ENCODE data around the gene SLC7A5. TPM values are rescaled to one million over a fixed set of nuclear protein-coding genes. Genes with fewer than 3 reads are reported as not detected.
A peak's percentile ranks its signal among the peaks of the same experiment; 100 is the strongest.
"Not testable (repeated sequence)": the region's sequence is repeated elsewhere in the genome, so short reads cannot be mapped to it uniquely, and the experiment has no call there.

SLC7A5 gene
- total RNA-seq, 2 experiments from 2014 or later: 140 to 283 TPM

GRCh38 chr16:87865902-87866555 lies 3.3 kb downstream of the SLC7A5 start:
- H3K9me3 ChIP-seq (ENCODE audit: low read length); BruUV-seq (replicated peaks); intact Hi-C loops (cut with micrococcal nuclease; ENCODE audit: unreplicated experiment); H3K27ac ChIP-seq (ENCODE audit: low read depth, low read length, poor library complexity, severe bottlenecking); H2AFZ ChIP-seq (ENCODE audit: low read length); H3K9me2 ChIP-seq (ENCODE audit: insufficient read depth, low read length); DNase-seq (ENCODE audit: low spot score): not testable (repeated sequence)
- peaks cover 82% of the 10 kb centered on the region for H3K79me2 ChIP-seq (ENCODE audit: insufficient read depth, low read depth, low read length)
- peaks cover 56% of the 10 kb centered on the region for H3K4me1 ChIP-seq (ENCODE audit: insufficient read depth, low read length, poor library complexity, severe bottlenecking)
- H3K36me3 ChIP-seq (ENCODE audit: insufficient read depth, low read length): peaks cover 72% of the 10 kb centered on the region
- peaks cover 26% of the 10 kb centered on the region for H4K20me1 ChIP-seq (ENCODE audit: insufficient read depth, low read length)
- POLR2A ChIA-PET: interaction anchor here (0.8 to 2.4 kb wide), 9 partner anchors 10 to 87 kb away, joined by 3 to 11 read pairs (median 5); no protein-coding TSS in a partner anchor
- peak overlapping the region; percentile 75 for H3K4me2 ChIP-seq (ENCODE audit: low read length)
- peak overlapping the region; percentile 99 for H3K4me3 ChIP-seq (ENCODE audit: low read depth, low read length, poor library complexity, severe bottlenecking)
- CTCF ChIA-PET (ENCODE audit: unreplicated experiment): interaction anchor here (1.0 to 1.7 kb wide), 3 partner anchors 16 to 87 kb away, joined by 4 read pairs; no protein-coding TSS in a partner anchor

- Histone ChIP-seq H3K9me2 (ENCODE audit: insufficient read depth, low read length) (no peaks in the 10 kb centered on the region), H3K36me3 (ENCODE audit: insufficient read depth, low read length) (peaks cover 87% of the 10 kb centered on the region), H3K27ac (ENCODE audit: low read depth, low read length, poor library complexity, severe bottlenecking) (peak overlapping the region; percentile 5), H3K4me1 (ENCODE audit: insufficient read depth, low read length, poor library complexity, severe bottlenecking) (peaks cover 56% of the 10 kb centered on the region), H3K4me3 (ENCODE audit: low read depth, low read length, poor library complexity, severe bottlenecking) (peak overlapping the region; percentile 99), H2AFZ (ENCODE audit: low read length) (no peak overlapping the region), H3K4me2 (ENCODE audit: low read length) (peak overlapping the region; percentile 75), H4K20me1 (ENCODE audit: insufficient read depth, low read length) (peaks cover 33% of the 10 kb centered on the region), H3K9me3 (ENCODE audit: low read length) (no peaks in the 10 kb centered on the region), H3K79me2 (ENCODE audit: insufficient read depth, low read depth, low read length) (peaks cover 98% of the 10 kb centered on the region)
- intact Hi-C loops (cut with micrococcal nuclease; ENCODE audit: unreplicated experiment): no loop called here
- DNase-seq (ENCODE audit: low spot score): no peak
- ChIA-PET CTCF (ENCODE audit: unreplicated experiment) (interaction anchor here (0.6 to 1.3 kb wide), 2 partner anchors 84 to 164 kb away, joined by 4 read pairs; no protein-coding TSS in a partner anchor), POLR2A (interaction anchor here (0.8 to 2.4 kb wide), 6 partner anchors 8 to 85 kb away, joined by 3 to 11 read pairs (median 6); no protein-coding TSS in a partner anchor)
- no TSS peak for BruUV-seq (replicated peaks)
- TF ChIP-seq CTCF (conservative IDR thresholded peaks at IDR 0.05; ENCODE audit: low read length): no peak
- TF ChIP-seq EZH2phosphoT487 (IDR thresholded peaks at IDR 0.05; ENCODE audit: borderline replicate concordance, low read depth, low read length): no peak
These were observed 4.8 kb downstream of the SLC7A5 start for GRCh38 chr16:87864331-87864989.

GRCh38 chr16:87863327-87863635 lies 6.0 kb downstream of the SLC7A5 start:
- BruUV-seq (replicated peaks); CTCF ChIA-PET (ENCODE audit: unreplicated experiment); intact Hi-C loops (cut with micrococcal nuclease; ENCODE audit: unreplicated experiment); POLR2A ChIA-PET; H3K9me2 ChIP-seq (ENCODE audit: insufficient read depth, low read length); DNase-seq (ENCODE audit: low spot score); H3K9me3 ChIP-seq (ENCODE audit: low read length); H3K27ac ChIP-seq (ENCODE audit: low read depth, low read length, poor library complexity, severe bottlenecking); H2AFZ ChIP-seq (ENCODE audit: low read length): not testable (repeated sequence)
- Histone ChIP-seq H3K4me2 (ENCODE audit: low read length) (peak overlapping the region; percentile 72), H4K20me1 (ENCODE audit: insufficient read depth, low read length) (peaks cover 30% of the 10 kb centered on the region), H3K36me3 (ENCODE audit: insufficient read depth, low read length) (peaks cover 94% of the 10 kb centered on the region), H3K79me2 (ENCODE audit: insufficient read depth, low read depth, low read length) (peaks cover 100% of the 10 kb centered on the region), H3K4me3 (ENCODE audit: low read depth, low read length, poor library complexity, severe bottlenecking) (peak overlapping the region; percentile 99), H3K4me1 (ENCODE audit: insufficient read depth, low read length, poor library complexity, severe bottlenecking) (peaks cover 67% of the 10 kb centered on the region)

- H3K9me2 ChIP-seq (ENCODE audit: insufficient read depth, low read length); intact Hi-C loops (cut with micrococcal nuclease; ENCODE audit: unreplicated experiment); H2AFZ ChIP-seq (ENCODE audit: low read length); CTCF ChIA-PET (ENCODE audit: unreplicated experiment); DNase-seq (ENCODE audit: low spot score); BruUV-seq (replicated peaks); H3K9me3 ChIP-seq (ENCODE audit: low read length): not testable (repeated sequence)
- Histone ChIP-seq H4K20me1 (ENCODE audit: insufficient read depth, low read length) (peaks cover 26% of the 10 kb centered on the region), H3K36me3 (ENCODE audit: insufficient read depth, low read length) (peaks cover 94% of the 10 kb centered on the region), H3K4me2 (ENCODE audit: low read length) (peak overlapping the region; percentile 72), H3K79me2 (ENCODE audit: insufficient read depth, low read depth, low read length) (peaks cover 100% of the 10 kb centered on the region), H3K27ac (ENCODE audit: low read depth, low read length, poor library complexity, severe bottlenecking) (peak overlapping the region; percentile 41), H3K4me1 (ENCODE audit: insufficient read depth, low read length, poor library complexity, severe bottlenecking) (peaks cover 73% of the 10 kb centered on the region), H3K4me3 (ENCODE audit: low read depth, low read length, poor library complexity, severe bottlenecking) (peak overlapping the region; percentile 99)
- POLR2A ChIA-PET: interaction anchor here (0.6 kb wide), 1 partner anchor 70 kb away, joined by 3 read pairs; no protein-coding TSS in a partner anchor
These were observed 6.5 kb downstream of the SLC7A5 start for GRCh38 chr16:87862597-87863326.

GRCh38 chr16:87861300-87862099 lies 7.8 kb downstream of the SLC7A5 start:
- H3K4me1 ChIP-seq (ENCODE audit: insufficient read depth, low read length, poor library complexity, severe bottlenecking): peaks cover 85% of the 10 kb centered on the region
- BruUV-seq (replicated peaks); H2AFZ ChIP-seq (ENCODE audit: low read length); H3K9me3 ChIP-seq (ENCODE audit: low read length); intact Hi-C loops (cut with micrococcal nuclease; ENCODE audit: unreplicated experiment); H3K9me2 ChIP-seq (ENCODE audit: insufficient read depth, low read length); CTCF ChIA-PET (ENCODE audit: unreplicated experiment): not testable (repeated sequence)
- H3K36me3 ChIP-seq (ENCODE audit: insufficient read depth, low read length): peaks cover 92% of the 10 kb centered on the region
- DNase-seq (ENCODE audit: low spot score): peak; percentile 45
- H3K4me3 ChIP-seq (ENCODE audit: low read depth, low read length, poor library complexity, severe bottlenecking): peak overlapping the region; percentile 99
- peaks cover 22% of the 10 kb centered on the region for H4K20me1 ChIP-seq (ENCODE audit: insufficient read depth, low read length)
- POLR2A ChIA-PET: interaction anchor here (0.6 kb wide), 1 partner anchor 69 kb away, joined by 3 read pairs; no protein-coding TSS in a partner anchor
- H3K79me2 ChIP-seq (ENCODE audit: insufficient read depth, low read depth, low read length): peaks cover 100% of the 10 kb centered on the region
- H3K27ac ChIP-seq (ENCODE audit: low read depth, low read length, poor library complexity, severe bottlenecking): peak overlapping the region; percentile 41
- H3K4me2 ChIP-seq (ENCODE audit: low read length): peak overlapping the region; percentile 72
